Stimulated activated CD4-positive, alpha-beta T cell treated with anti-CD3 and anti-CD28 coated beads, TNF-alpha, amount 100 ng/mL, for 24 hours (primary cell): ENCODE results near the gene TYSND1.
A peak's percentile ranks its signal among the peaks of the same experiment; 100 is the strongest.
"Not testable (repeated sequence)": the region's sequence is repeated elsewhere in the genome, so short reads cannot be mapped to it uniquely, and the experiment has no call there.

Source experiments
- DNase-seq, 3 experiments: peaks; one replicate each; pipeline ENCODE4 v3.0.0-alpha.2; 2020; ENCODE audit warnings: low read depth in 3 of 3

The TYSND1 gene

GRCh38 chr10:70132098-70133029, 14.1 kb downstream of the TYSND1 start, which contains the start of gene AIFM2:
Gene AIFM2, minus strand, starts transcription at chr10:70132825. Its CDS starts 8,741 bp downstream, at chr10:70124084.
- peak in 1 of 3 experiments; percentile 34 for DNase-seq

DNA sequence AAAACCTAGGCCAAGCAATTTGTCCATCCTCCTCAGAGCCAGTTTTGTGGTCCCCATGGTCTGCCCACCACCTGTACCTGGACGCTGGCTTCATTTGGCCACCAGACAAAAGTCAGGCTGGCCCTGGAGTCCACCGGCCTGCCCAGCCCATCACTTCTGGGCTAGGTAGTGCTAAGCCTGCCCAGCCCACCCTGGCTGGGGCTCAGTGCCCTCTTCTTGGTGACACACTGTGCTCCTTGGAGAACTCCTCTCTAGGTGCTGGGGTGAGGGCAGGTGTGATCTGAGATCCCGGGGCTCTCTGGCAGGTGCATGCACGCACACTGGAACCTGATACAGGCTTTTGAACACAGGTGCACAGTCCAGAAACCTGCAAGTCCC, 15.0 kb downstream of the TYSND1 start:
- no peak for DNase-seq

GRCh38 chr10:70130878-70131559, 15.5 kb downstream of the TYSND1 start:
- no peak for DNase-seq

GRCh38 chr10:70126700-70127395, 19.7 kb downstream of the TYSND1 start:
- no peak for DNase-seq

GRCh38 chr10:70125918-70126552, 20.5 kb downstream of the TYSND1 start:
- no peak for DNase-seq

DNA sequence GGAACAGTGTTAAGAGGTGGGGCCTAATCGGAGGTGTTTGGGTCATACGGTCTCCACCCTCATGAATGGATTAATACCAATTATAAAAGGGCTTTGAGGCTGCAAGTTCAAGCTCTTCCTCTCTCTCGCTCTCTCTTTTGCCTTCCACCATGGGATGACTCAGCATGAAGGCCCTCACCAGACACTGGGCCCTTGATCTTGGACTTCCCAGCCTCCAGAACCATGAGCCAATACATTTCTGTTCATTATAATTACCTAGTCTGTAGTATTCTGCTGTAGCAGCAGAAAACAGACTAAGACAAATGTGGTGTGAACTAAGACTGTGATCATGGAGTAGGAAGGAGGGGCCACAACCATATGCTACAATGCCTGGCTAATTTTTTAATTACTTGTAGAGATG, 21.6 kb downstream of the TYSND1 start:
- DNase-seq: no peak

DNA sequence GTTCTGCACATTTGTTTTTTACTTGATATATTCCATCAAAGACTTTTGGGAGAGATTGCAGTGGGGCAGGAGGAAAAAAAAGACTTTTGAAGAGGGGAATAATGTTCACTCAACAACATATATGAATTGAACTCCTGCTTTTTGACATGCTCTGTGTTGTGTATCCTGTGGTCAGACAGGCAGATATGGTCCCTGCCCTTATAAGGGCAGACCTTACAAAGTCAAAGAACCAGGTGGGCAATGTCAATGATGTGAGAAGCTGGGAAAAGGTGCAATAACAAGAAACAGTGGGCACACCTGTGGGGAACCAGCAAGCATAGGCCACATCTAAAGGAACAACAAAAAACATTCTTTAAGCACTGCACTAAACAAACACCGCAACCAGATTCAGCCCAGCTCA, 22.1 kb downstream of the TYSND1 start:
- no peak for DNase-seq

DNA sequence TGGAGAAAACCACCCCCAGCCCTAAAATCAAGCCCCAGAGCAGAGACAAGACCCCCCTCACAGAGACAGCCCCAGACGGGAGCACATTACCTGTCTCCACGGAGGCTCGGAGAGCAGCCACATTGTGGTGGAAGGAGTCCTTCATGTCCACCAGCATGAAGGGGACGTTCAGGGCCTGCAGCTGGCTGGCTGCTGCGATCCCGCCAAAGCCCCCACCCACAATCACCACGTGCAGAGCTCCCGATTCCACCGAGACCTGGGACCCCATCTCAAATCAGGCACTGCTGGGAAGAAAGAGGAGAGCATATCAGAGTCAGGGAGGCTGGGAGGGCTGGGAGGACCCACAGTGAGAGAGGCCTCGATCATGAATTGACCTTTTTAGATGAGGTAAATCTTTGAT, 22.7 kb downstream of the TYSND1 start:
- DNase-seq: no peak

DNA sequence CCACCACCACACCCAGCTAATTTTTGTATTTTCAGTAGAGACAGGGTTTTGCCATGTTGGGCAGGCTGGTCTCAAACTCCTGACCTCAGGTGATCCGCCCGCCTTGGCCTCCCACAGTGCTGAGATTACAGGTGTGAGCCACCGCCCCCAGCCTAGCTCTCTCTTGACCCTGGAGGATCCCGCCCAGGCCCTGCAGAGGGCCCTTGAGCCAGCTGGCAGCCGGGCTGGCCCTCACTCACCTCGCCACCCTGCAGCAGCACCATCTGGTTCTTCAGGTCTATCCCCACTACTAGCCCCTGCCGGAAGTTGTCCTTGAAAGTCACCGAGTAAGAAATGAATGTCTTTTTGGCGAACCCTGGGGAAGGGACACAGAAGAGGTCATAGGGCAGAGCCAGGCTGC, 23.3 kb downstream of the TYSND1 start:
- DNase-seq: not testable (repeated sequence)

GRCh38 chr10:70122742-70123141, 23.8 kb downstream of the TYSND1 start:
- no peak for DNase-seq

DNA sequence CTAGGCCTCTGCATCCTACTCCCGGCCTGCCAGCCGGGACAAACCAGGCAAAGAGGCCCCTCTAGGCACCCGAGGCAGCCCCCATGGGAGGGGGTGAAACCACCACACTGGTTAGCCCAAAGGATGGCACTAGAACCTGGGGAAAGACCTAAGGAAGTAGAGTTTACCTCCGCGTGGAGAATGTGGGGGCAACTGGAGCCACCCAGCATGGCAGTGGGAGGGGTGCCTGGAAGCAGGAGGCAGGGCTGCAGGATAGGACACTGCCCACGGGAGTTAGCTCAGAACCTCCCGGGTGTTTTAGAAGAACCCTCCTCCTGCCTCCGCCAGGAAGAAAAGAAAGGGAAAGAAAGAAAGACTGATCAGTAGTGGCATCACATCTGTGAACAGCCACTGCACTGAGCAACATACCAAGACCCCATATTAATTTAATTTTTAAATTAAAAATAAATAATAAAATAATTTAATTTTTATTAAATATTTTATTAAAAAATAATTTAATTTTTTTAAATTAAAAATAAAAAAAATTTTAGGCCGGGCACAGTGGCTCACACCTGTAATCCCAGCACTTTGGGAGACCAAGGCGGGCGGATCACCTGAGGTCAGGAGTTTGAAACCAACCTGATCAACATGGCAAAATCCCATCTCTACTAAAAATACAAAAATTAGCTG, 25.1 kb downstream of the TYSND1 start:
- DNase-seq: no peak

DNA sequence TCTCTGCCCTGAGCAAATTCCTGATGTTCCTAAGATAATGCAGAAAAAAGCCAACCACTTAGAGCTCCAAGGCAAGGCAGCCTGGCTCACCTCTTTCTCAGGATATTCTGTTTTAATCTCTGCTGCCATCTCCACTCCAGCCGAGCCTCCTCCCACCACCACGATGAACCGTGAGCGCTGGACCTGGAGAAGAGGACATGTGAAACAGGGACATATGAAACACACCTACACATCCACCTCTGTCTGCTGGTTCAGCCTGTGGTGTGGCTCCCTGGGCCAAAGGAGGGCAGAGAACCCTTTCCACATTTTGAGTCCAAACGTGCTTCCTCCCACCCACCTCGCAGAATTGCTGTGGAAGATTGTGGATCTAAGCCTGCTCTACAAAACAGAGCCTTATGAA, 26.1 kb downstream of the TYSND1 start:
- DNase-seq: no peak

GRCh38 chr10:70119623-70120022, 26.9 kb downstream of the TYSND1 start:
- no peak for DNase-seq

GRCh38 chr10:70119197-70119596, 27.3 kb downstream of the TYSND1 start:
- no peak for DNase-seq

DNA sequence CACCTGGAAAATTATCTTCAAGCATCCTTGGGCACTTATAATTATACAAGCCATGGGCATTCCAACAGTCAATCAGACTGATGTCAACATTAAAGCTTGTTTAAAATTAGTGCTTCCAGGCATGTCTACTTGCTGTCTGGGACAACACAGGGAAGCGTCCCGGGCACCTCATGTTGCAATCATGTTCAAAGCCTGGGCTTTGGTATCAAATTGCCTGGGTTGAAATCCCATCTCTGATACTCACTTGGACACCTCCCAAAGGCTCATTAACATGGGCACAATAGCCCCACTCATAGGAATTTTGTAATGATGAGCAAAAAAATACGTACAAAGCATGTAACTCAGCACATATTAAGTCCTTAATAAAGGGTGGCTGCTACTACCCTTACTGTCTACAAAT, 28.3 kb downstream of the TYSND1 start:
- no peak for DNase-seq

DNA sequence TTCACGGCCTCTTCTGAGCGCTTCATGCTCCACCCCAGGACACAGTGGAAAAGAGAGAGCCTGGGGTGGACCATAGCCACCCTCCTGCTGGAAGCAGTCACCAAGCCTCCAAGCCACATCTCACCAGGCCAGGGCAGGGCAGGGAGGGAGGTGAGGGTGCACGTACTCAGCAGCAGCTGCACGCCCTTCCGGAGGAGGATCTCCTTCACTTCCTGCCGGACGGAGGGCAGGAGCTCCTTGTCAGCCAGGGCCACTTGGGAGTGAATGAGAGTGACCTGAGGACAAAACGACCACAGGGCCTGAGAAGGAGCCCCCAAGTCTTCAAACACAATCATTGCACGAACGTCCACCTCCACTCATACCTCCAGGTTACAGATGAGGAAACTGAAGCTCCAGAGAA, 28.9 kb downstream of the TYSND1 start:
- DNase-seq: no peak

DNA sequence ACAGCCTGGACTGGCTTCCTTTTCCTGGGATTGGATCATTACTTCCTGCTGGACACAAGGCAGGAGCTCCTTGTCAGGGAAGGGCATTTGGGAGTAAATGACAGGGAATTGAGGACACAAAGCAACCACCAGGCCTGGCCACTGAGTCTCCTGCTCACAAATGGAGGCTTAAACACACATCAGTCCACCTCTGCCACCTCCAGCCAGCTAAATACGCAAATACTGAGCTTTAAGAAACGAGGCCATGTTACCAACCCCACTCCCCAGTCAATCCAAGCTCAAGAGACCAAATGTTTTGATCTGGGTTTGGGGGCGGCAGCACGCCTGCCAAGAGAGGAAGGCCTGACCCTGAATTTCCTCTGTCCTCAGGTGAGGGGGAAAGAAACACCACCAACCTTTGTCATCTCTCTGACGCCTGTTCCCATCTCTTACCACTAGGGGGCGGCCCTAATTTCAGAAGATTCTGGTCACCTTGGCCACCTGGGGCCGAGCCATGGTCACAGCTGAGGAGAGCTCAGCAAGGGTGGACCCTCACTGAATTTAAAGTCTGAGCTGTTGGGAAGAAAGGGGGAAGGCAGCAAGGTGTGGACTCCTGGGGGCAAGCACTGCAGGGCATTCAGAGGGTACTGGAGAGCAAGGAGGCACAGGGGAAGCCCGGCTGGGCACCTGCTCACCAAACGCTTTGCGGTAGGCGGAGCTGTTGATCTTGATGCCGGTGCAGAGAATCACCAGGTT, 30.4 kb downstream of the TYSND1 start:
- peak; percentile 25 to 47 (median 31) for DNase-seq

- DNase-seq: no peak
Observed at GRCh38 chr10:70114902-70115301, 31.6 kb downstream of the TYSND1 start.

- no peak for DNase-seq
Observed at GRCh38 chr10:70112071-70112470, 34.4 kb downstream of the TYSND1 start.

DNA sequence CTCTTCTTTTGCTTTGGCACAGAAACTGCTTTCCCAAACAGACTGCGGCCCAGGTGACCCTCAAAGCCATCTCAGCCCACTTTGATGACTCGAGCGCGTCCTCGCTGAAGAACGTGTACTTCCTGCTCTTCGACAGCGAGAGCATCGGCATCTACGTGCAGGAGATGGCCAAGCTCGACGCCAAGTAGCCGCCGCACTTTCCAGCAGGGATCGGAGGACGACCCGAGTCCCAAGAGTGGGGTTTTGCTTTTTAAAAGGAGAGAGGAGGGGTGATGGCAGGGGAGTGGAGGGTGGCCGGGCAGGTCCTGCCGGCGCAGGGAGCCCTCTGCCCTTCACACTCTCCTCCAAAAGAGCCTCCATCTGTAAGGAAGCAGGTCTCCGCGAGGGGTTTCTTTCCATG, 35.0 kb downstream of the TYSND1 start:
- DNase-seq: no peak
